Stomach (tissue), 9 donors: ENCODE data around the gene ATP8B4. TPM values are rescaled to one million over a fixed set of nuclear protein-coding genes. Genes with fewer than 3 reads are reported as not detected.
"Not testable (repeated sequence)": the region's sequence is repeated elsewhere in the genome, so short reads cannot be mapped to it uniquely, and the experiment has no call there.

Experiments
- DNase-seq, 2 donors: peaks; one replicate each; pipeline versions ENCODE4 v3.0.0 to v3.0.0-alpha.2; 2013 to 2019
- H3K27ac ChIP-seq, 5 donors: fragments of 200-600 bp in 4 of 5; sonication (generic) in 4 of 5; one replicate each; pipeline ENCODE4 v1.5.1; 2013 to 2019; ENCODE audit warnings: mild to moderate bottlenecking in 1 of 5, moderate library complexity in 1 of 5
- H3K27me3 ChIP-seq, 3 donors: fragments of 200-600 bp; sonication (generic); one replicate each; pipeline ENCODE4 v1.5.1; 2017 to 2019; ENCODE audit warnings: mixed run types in 1 of 3
- H3K36me3 ChIP-seq, 4 donors: fragments of 200-600 bp; sonication (generic); 1 replicate in 3 of 4; 2 replicates in 1 of 4; pipeline ENCODE4 v1.5.1; 2016 to 2019
- H3K4me1 ChIP-seq, 4 donors: fragments of 200-600 bp; sonication (generic); one replicate each; pipeline ENCODE4 v1.5.1; 2016 to 2019
- H3K4me3 ChIP-seq, 4 donors: fragments of 200-600 bp; sonication (generic) in 3 of 4; one replicate each; pipeline ENCODE4 v1.5.1; 2016 to 2019; ENCODE audit warnings: mild to moderate bottlenecking in 1 of 4
- H3K9me3 ChIP-seq, 4 donors: fragments of 200-600 bp; sonication (generic); one replicate each; pipeline ENCODE4 v1.5.1; 2016 to 2019
- CTCF ChIP-seq, 7 experiments: fragments of 450-650 bp in 4 of 7; fragments of 200-600 bp in 3 of 7; sonication (generic) in 3 of 7; IDR thresholded peaks; one replicate each; pipeline ENCODE4 v1.5.1; 2016 to 2019; ENCODE audit warnings: antibody characterized with exemption in 7 of 7, control low read depth in 2 of 7, mild to moderate bottlenecking in 1 of 7
- EP300 ChIP-seq: sonication (generic); formaldehyde crosslinking; IDR thresholded peaks from one replicate; pipeline ENCODE4 v1.6.1; 2017; ENCODE audit warnings: antibody characterized with exemption
- POLR2A ChIP-seq, 4 donors: fragments of 450-650 bp; IDR thresholded peaks; one replicate each; pipeline ENCODE4 v1.6.1; 2016; ENCODE audit warnings: antibody characterized with exemption in 4 of 4, control low read depth in 2 of 4, mild to moderate bottlenecking in 1 of 4, moderate library complexity in 1 of 4
- POLR2AphosphoS5 ChIP-seq, 3 donors: sonication (generic); formaldehyde crosslinking; IDR thresholded peaks; one replicate each; pipeline ENCODE4 v1.6.1; 2016; ENCODE audit warnings: antibody characterized with exemption in 3 of 3
- WGBS, 5 donors: extraction: QIAGEN DNeasy Blood & Tissue Kit in 3 of 5; methylation state at CpG; one replicate each; pipeline versions ENCODE4 v1.1.5 to v1.1.7; 2013 to 2018; 5-methylcytosine and 5-hydroxymethylcytosine counted together
- intact Hi-C: fragments of 100-400 bp; cut with DNase I; formaldehyde crosslinking; loops from one replicate; pipeline ENCODE4 v1.15.1; 2023; ENCODE audit warnings: low total_unique reads
- polyA plus RNA-seq, 3 donors: library from polyadenylated mRNA; stranded (reverse); fragments of 200-250 nt; gene quantifications; one replicate each; pipeline ENCODE4 v1.2.3, GENCODE V29; 2013
- total RNA-seq, 5 donors: library from RNA; depleted of rRNA; stranded (reverse); fragments of >200 nt; gene quantifications; one replicate each; pipeline versions ENCODE4 v1.1.0 to v1.2.3, GENCODE V29; 2014 to 2016
- donor health status: healthy with polysubstance abuse.
- donor health status: Bipolar disorder and iron deficiency.
- donor health status: healthy.

ATP8B4 gene
- total and polyA plus RNA-seq, 8 donors, result under 0.01 to 14.3 (median 1.6) TPM

- 74 to 92% (median 80%) methylated on average over 7 of the region's 7 CpGs for WGBS, 5 donors
- Histone ChIP-seq H3K27me3 (no peaks in the 10 kb centered on the region), H3K27ac (no peak overlapping the region), H3K4me3 (no peak overlapping the region), H3K9me3 (no peaks in the 10 kb centered on the region), H3K4me1 (peaks cover 0 to 6% (median 0%) of the 10 kb centered on the region in 4 donors), H3K36me3 (no peaks in the 10 kb centered on the region)
- TF ChIP-seq POLR2A (IDR thresholded peaks at IDR 0.05), result no peak
- TF ChIP-seq POLR2AphosphoS5 (IDR thresholded peaks at IDR 0.05), result peak in 1 of 3 donors; percentile 34
- intact Hi-C loops, result no loop called here
- no peak for DNase-seq
These were observed 18.3 kb upstream of the ATP8B4 start for GRCh38 chr15:50137330-50137761.

- no peaks in the 10 kb centered on the region for H3K36me3 ChIP-seq
- H3K27me3 ChIP-seq, result no peaks in the 10 kb centered on the region
- no peaks in the 10 kb centered on the region for H3K9me3 ChIP-seq
- no peak for TF ChIP-seq CTCF (IDR thresholded peaks at IDR 0.05)
- no peak for TF ChIP-seq EP300
- TF ChIP-seq POLR2A (IDR thresholded peaks at IDR 0.05), result no peak
- no peak for TF ChIP-seq POLR2AphosphoS5 (IDR thresholded peaks at IDR 0.05)
- intact Hi-C loops, result no loop called here
- no peak for DNase-seq
- peak overlapping the region in 3 of 5 donors; percentile 28 to 66 (median 33) for H3K27ac ChIP-seq
- H3K4me1 ChIP-seq, result peaks cover 0 to 6% (median 0%) of the 10 kb centered on the region in 4 donors
- WGBS, 5 donors, result 60 to 76% (median 69%) methylated on average over 5 of the region's 5 CpGs
- H3K4me3 ChIP-seq, result no peak overlapping the region
These were observed 16.1 kb upstream of the ATP8B4 start for GRCh38 chr15:50135031-50135551.

GRCh38 chr15:50134524-50135024 is 15.5 kb upstream of the ATP8B4 start:
- WGBS, 5 donors, result 18 to 39% (median 25%) methylated on average over 2 of the region's 2 CpGs
- no peaks in the 10 kb centered on the region for H3K27me3 ChIP-seq
- H3K4me3 ChIP-seq, result no peak overlapping the region
- no peaks in the 10 kb centered on the region for H3K9me3 ChIP-seq
- H3K36me3 ChIP-seq, result no peaks in the 10 kb centered on the region
- intact Hi-C loops, result no loop called here
- TF ChIP-seq POLR2AphosphoS5 (IDR thresholded peaks at IDR 0.05) (peak in 1 of 3 donors; percentile 25), CTCF (IDR thresholded peaks at IDR 0.05) (no peak), POLR2A (IDR thresholded peaks at IDR 0.05) (no peak)
- DNase-seq, result peak in 1 of 2 donors; percentile 45
- peak overlapping the region in 3 of 5 donors; percentile 33 to 66 (median 34) for H3K27ac ChIP-seq
- peaks cover 0 to 6% (median 0%) of the 10 kb centered on the region in 4 donors for H3K4me1 ChIP-seq

GRCh38 chr15:50132251-50132984 is 13.4 kb upstream of the ATP8B4 start:
- peaks cover 0 to 12% (median 0%) of the 10 kb centered on the region in 4 donors for H3K4me1 ChIP-seq
- H3K9me3 ChIP-seq, DNase-seq, H3K27ac ChIP-seq, H3K36me3 ChIP-seq, H3K4me3 ChIP-seq, H3K27me3 ChIP-seq, intact Hi-C loops: not testable (repeated sequence)
- 86 to 94% (median 88%) methylated on average over 3 of the region's 3 CpGs for WGBS, 5 donors

GRCh38 chr15:50131617-50132016 is 12.6 kb upstream of the ATP8B4 start:
- Histone ChIP-seq H3K4me1 (peaks cover 0 to 12% (median 0%) of the 10 kb centered on the region in 4 donors), H3K4me3 (no peak overlapping the region), H3K27me3 (no peaks in the 10 kb centered on the region), H3K36me3 (no peaks in the 10 kb centered on the region), H3K9me3 (no peaks in the 10 kb centered on the region), H3K27ac (no peak overlapping the region)
- WGBS, 5 donors, result 88 to 99% (median 92%) methylated on average over 1 of the region's 1 CpG
- no peak for TF ChIP-seq POLR2A (IDR thresholded peaks at IDR 0.05)
- no peak for TF ChIP-seq CTCF (IDR thresholded peaks at IDR 0.05)
- no peak for TF ChIP-seq EP300
- TF ChIP-seq POLR2AphosphoS5 (IDR thresholded peaks at IDR 0.05), result no peak
- no peak for DNase-seq
- intact Hi-C loops, result no loop called here
